ENCODE results near the gene APOA1.

The APOA1 gene

DNA sequence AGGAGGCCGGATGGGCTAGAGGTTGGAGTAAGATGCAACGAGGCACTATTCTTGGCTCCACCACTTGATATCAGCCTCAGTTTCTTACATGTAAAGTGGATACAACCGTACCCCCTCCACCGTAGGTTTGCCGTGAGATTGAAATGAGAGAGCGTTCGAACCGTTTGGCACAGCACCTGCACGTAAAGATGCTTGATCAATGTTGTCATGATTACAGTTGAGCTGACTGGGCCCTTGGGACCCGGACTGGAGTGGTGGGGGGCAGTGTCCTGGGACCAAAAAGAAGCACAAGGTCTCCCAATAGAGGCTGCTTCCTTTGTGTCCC, 4.0 kb downstream of the APOA1 start:
- no peak for DNase-seq

DNA sequence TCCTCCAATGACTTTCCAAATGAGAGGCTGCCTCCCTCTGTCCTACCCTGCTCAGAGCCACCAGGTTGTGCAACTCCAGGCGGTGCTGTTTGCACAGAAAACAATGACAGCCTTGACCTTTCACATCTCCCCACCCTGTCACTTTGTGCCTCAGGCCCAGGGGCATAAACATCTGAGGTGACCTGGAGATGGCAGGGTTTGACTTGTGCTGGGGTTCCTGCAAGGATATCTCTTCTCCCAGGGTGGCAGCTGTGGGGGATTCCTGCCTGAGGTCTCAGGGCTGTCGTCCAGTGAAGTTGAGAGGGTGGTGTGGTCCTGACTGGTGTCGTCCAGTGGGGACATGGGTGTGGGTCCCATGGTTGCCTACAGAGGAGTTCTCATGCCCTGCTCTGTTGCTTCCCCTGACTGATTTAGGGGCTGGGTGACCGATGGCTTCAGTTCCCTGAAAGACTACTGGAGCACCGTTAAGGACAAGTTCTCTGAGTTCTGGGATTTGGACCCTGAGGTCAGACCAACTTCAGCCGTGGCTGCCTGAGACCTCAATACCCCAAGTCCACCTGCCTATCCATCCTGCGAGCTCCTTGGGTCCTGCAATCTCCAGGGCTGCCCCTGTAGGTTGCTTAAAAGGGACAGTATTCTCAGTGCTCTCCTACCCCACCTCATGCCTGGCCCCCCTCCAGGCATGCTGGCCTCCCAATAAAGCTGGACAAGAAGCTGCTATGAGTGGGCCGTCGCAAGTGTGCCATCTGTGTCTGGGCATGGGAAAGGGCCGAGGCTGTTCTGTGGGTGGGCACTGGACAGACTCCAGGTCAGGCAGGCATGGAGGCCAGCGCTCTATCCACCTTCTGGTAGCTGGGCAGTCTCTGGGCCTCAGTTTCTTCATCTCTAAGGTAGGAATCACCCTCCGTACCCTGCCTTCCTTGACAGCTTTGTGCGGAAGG, 4.8 kb downstream of the APOA1 start:
- DNase-seq = peak; percentile 75

DNA sequence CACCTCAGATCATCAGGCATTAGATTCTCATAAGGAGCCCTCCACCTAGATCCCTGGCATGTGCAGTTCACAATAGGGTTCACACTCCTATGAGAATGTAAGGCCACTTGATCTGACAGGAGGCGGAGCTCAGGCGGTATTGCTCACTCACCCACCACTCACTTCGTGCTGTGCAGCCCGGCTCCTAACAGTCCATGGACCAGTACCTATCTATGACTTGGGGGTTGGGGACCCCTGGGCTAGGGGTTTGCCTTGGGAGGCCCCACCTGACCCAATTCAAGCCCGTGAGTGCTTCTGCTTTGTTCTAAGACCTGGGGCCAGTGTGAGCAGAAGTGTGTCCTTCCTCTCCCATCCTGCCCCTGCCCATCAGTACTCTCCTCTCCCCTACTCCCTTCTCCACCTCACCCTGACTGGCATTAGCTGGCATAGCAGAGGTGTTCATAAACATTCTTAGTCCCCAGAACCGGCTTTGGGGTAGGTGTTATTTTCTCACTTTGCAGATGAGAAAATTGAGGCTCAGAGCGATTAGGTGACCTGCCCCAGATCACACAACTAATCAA, 5.6 kb downstream of the APOA1 start:
- DNase-seq = no peak

DNA sequence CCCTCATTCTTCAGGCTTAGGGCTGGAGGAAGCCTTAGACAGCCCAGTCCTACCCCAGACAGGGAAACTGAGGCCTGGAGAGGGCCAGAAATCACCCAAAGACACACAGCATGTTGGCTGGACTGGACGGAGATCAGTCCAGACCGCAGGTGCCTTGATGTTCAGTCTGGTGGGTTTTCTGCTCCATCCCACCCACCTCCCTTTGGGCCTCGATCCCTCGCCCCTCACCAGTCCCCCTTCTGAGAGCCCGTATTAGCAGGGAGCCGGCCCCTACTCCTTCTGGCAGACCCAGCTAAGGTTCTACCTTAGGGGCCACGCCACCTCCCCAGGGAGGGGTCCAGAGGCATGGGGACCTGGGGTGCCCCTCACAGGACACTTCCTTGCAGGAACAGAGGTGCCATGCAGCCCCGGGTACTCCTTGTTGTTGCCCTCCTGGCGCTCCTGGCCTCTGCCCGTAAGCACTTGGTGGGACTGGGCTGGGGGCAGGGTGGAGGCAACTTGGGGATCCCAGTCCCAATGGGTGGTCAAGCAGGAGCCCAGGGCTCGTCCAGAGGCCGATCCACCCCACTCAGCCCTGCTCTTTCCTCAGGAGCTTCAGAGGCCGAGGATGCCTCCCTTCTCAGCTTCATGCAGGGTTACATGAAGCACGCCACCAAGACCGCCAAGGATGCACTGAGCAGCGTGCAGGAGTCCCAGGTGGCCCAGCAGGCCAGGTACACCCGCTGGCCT, 7.1 kb downstream of the APOA1 start:
- no peak for DNase-seq

DNA sequence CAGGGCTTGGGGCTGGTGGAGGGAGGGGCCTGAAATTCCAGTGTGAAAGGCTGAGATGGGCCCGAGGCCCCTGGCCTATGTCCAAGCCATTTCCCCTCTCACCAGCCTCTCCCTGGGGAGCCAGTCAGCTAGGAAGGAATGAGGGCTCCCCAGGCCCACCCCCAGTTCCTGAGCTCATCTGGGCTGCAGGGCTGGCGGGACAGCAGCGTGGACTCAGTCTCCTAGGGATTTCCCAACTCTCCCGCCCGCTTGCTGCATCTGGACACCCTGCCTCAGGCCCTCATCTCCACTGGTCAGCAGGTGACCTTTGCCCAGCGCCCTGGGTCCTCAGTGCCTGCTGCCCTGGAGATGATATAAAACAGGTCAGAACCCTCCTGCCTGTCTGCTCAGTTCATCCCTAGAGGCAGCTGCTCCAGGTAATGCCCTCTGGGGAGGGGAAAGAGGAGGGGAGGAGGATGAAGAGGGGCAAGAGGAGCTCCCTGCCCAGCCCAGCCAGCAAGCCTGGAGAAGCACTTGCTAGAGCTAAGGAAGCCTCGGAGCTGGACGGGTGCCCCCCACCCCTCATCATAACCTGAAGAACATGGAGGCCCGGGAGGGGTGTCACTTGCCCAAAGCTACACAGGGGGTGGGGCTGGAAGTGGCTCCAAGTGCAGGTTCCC, 7.8 kb downstream of the APOA1 start, which contains the start of gene APOC3:
Gene APOC3 (plus strand): TSS at position 383 of the 659 bp plus-strand sequence. CDS start 676 bp downstream, outside the sequence.
- peak; percentile 16 for DNase-seq

DNA sequence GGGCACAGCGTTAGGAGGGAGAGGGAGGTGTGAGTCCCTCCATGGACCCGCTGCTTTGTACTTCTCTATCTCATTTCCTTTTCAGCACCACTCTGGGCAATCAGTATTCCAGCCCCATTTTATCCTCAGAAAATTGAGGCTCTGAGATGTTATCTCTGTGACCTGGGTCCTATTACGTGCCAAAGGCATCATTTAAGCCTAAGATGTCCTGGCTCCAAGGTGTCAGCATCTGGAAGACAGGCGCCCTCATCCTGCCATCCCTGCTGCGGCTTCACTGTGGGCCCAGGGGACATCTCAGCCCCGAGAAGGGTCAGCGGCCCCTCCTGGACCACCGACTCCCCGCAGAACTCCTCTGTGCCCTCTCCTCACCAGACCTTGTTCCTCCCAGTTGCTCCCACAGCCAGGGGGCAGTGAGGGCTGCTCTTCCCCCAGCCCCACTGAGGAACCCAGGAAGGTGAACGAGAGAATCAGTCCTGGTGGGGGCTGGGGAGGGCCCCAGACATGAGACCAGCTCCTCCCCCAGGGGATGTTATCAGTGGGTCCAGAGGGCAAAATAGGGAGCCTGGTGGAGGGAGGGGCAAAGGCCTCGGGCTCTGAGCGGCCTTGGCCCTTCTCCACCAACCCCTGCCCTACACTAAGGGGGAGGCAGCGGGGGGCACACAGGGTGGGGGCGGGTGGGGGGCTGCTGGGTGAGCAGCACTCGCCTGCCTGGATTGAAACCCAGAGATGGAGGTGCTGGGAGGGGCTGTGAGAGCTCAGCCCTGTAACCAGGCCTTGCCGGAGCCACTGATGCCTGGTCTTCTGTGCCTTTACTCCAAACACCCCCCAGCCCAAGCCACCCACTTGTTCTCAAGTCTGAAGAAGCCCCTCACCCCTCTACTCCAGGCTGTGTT, 8.5 kb downstream of the APOA1 start:
- no peak for DNase-seq

DNA sequence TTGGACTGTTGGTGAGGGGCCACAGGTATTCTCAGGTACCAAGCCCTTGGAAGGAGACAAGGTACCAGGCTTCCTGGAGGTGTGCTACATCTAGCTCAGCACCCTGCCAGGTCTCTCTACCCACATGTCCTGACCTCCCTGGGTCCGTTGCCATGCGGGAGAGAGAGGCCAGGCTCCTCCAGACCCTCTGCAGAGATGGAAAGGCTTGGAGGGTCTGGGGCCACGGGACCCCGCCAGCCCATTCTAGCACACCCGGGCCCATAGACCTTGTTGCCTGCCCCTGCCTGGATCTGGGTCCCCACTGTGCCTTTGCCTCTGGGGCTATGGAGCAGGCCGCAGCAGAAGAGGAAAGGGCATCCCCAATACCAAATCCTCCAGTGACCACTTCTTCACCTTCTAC, 10.0 kb downstream of the APOA1 start:
- DNase-seq = no peak

DNA sequence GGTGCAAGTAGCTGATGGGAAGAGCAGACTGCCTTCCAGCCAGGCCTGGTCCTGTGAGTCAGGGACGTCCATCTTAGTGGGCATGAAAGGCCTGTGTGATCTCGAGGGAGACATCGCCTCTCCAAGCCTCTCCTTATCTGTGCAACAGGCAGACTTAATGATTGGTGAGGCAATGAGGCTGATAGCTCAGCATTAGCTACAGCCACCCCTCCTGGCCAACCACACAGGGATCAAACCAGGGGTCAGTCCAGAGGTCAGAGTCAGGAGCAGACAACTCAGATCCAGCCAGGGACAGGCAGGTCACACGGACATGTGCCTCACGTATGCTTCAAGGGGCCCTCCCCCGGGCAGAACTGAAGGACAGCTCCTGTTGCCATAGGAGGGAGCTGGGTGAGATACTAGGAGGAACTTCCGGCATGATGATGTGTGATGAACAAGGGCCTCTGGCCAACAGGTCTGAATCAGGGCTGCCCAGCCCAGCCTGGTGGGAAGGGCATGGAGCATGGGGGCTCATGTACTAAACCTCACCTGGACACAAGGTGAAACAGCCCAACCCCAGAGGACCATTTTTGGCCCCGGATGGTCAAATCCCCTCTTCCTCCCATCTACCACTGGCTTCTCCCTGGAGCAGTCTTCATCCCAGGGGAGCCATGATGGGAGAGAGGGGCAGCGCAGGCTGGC, 10.5 kb downstream of the APOA1 start:
- no peak for DNase-seq

DNA sequence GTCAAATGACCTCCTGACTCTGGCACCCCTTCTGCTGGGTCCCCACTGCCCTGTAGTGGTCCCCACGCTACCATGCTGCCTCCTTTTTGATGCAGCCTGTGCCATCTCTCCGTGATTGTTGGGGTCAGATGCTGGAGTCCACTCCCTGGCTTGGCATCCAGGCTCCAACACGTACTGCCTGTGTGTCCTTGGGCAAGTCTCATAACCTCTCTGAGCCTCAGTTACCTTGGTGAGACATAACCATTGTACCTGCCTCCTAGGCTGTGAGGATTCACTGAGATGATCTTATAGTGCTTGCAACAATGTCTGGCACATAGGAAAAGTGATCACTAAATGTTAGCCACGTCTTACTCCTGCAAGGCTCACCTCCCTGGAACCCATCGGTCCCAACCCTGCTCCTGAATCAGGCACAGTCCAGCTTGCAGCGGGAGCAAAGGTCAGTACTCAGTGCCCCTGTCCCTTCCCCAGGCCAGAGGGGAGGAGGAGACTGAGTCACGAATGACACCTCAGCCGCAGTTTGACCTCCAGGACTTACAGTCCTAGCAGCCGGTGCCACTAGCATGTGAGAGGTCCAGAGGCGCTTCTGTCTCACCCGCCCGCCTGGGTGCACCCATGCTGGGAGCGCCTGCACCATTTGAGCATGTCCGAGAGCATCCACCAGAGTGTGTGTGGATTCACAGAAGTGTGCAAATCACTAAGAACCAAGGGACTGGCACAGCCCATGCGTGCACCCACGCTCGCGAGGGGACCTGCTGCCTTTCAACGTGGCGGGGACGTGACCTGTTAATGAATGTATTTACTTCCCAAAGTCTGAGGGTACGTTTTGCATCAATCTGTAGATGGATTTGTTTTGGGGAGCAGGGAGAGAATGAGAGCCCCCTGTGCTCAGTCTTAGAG, 11.3 kb downstream of the APOA1 start:
- DNase-seq = no peak

DNA sequence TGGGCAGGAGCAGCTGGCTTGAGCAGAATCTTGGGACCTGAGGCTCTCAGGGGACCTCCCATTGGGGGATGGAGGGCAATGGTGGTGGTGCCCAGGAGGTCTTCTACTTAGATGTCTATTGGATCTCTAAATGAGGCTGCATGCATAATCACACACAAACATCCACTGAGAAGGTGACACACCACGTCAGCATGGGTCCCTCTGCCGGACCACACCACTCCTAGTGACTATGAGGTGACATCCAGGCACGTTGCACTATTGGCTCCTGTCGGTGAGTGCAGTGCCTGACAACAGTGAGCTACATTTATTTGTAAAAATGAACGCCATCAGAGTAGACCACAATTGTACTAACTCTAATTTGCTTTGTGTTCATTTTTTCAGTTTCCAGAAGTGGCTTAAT, 12.0 kb downstream of the APOA1 start:
- DNase-seq = no peak

DNA sequence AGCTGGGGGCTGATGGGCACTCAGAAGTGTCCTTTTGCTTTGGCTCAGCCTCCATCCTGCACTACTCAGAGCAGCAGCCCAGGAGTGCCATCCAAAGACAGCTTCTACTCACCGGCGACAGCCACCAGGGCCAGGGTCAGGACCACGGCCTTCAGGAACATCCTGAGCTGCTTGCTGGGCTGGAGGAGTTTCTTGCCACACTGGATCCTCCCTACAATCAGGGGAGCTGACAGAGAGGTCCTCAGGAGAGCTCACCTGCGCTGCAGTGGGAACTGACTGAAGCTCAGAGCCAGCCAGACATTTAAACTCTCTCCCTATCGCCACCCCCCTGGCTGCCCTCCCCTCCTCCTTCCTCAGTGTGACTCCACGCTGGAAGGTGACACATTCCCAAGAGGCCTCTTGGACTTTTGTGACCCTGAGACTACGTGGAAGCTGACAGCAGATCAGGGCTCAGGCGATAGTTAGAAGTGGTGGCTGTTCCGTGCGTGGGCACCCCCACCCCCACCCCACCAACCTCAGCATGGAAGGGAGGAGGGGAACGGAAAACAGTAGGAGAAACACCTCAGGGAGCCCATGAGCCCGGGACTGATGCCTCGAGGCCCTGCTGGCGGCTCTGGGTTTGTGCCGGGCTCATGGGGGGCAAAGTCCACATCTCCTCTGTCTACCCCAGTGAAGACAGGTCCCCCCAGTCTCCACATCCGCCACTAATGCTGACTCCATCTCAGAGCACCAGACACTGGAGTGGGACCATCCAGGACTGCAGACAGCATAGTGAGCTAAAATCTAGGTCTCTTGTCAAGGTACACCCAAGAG, 14.2 kb downstream of the APOA1 start, which contains the start of gene APOA4:
Gene APOA4 (minus strand): TSS at position 274 of the 813 bp plus-strand sequence. CDS start 113 bp downstream, at position 161.
- no peak for DNase-seq

DNA sequence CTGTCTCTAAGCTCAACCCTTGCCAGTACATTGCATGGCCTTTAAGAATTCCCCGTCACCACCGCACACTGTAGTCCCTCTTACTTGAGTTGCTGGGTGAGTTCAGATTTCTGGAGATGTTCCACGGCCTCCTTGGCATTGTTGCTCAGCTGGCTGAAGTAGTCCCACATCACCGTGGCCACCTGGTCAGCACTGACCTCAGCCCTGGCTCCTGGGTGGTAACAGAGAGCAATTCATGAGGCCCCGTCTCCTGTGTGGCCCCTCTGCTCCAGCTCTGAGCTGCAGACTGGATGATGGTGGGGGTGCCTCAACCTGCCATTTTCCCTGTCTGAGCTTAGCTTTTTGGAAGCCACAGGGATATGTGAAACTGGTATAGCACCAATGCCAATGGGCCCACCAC, 14.8 kb downstream of the APOA1 start:
- DNase-seq = no peak

DNA sequence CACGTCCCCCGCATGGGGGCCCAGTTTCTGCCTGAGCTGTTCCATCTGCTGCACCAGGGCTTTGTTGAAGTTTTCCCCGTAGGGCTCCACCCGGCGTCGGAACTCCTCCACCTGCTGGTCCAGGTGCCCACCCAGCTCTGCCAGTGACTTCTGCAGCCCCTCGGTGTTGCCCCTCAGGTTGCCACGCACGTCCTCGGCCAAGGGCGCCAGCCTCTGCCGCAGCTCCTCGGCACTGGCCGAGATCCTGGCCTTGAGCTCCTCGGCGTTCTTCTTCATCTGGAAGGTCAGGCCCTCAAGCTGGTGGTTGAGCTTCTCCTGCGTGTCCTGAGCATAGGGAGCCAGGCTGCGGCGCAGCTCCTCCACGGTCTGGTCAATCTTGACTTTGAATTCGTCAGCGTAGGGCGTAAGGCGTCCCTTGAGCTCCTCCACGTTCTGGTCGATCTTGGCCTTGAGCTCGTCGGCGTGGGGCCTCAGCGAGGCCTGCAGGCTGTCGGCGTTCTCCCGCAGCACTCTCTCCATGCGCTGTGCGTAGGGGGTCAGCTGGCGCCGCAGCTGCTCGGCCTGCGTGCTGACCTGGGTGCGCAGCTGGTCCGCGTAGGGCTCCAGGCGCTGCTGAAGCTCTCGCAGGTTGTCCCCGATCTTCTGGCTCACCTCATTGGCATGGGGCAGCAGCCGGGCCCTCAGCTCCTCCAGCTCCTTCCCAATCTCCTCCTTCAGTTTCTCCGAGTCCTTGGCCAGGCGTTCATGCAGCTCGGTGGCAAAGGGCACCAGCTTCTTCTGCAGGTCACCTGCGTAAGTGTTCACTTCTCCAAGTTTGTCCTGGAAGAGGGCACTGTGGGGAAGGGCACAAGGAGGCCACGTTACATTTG, 16.1 kb downstream of the APOA1 start:
- no peak for DNase-seq

DNA sequence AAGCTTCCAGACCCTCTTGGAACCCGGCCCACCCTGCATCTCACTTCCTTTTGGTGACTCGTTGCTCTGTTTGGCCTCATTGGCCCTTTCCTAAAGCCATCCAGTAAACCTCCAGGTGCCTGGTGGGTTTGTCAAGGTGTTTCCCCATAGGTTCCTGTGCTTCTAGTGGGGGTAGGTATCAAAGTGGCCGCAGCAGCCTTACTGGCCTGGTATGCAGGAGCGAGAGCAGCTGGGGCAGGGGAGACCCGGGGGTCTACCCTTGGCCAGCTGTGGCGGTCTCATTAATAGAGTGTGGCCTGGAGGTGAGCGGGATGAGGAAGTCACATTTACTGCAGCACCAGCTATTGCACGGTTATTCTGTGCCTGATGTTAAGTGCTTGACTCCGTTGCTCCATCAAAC, 18.4 kb downstream of the APOA1 start:
- no peak for DNase-seq

DNA sequence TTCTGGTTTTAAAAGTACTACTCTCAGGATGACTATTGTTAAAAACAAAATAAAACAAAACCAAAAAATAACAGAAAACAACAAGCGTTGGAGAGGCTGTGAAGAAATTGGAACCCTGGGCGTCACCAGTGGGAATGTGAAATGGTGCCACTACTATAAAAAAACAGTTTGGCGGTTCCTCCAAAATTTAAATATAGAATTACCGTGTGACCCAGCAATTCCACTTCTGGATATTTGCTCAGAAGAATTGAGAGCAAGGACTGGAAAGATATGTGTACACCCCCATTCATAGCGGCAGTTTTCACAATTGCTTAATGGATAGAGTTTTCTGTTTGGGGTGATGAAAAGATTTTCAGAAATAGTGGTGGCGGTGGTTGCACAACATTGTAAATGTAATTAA, 22.9 kb downstream of the APOA1 start:
- no peak for DNase-seq

DNA sequence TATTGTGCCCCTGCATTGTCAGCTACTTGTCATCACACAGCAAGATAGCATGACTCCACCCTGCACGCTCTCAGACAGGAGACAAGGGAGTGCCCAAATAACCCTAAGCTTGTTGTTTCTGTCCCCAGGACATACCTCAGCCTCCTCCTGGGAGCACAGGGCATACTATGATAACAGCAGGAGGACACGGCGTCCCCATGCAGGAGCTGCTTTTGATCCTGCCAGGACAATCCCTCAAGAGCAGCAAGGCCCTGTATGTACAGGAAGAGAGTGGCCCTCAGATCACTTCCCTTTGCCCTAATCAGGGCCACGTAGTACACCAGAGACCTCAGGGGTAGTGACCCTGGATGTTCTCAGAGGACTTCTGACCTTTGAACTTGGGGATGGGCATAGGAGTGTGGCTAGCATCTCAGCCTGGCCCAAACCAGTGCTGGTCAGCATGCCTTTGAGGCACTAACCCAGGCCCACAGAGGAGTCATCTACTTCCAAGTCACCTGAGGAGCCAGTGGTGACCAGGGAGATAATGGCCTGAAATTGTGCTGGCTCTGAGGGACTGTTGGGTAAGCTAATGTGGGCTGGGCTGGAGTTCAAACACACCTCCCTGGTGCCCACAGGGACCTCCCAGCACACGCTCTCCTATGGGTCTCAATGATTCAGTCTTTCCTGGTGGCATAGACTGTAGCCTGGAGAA, 23.5 kb downstream of the APOA1 start:
- DNase-seq = no peak

DNA sequence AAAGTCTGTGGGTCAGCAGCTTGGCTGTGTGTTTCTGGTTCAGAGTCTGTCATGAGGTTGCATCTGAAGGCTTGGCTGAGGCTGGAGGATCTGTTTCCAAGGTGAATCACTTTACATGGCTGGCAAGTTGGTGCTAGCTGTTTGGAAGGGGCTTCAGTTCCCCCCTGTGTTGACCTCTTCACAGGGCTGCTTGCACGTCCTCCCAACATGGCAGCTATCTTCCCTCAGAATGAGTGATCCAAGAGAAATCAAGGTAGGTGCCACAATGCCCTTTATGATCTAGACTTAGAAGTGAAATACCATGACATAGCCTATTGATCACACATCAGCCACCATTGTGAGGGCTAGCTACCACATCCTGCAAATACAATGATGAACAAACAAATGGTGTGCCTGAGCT, 24.3 kb downstream of the APOA1 start:
- no peak for DNase-seq

DNA sequence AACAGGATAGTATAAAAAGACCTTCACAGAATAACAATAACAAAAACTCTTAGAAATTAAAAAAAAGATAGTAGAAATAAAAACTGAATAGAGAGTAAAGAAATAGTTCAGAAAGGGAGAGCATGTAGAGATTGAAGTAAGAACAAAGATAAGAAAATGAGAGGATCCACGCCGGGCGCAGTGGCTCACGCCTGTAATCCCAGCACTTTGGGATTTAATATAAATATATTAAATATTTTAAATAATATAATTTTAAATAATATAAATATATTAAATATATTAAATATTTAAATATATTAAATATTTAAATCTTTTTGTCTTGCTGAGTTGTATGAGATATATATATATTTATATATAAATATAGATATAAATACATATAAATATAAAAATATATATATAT, 25.3 kb downstream of the APOA1 start:
- no peak for DNase-seq
